ENCODE results near the gene NOL9.

- TF ChIP-seq, protein P1, sequence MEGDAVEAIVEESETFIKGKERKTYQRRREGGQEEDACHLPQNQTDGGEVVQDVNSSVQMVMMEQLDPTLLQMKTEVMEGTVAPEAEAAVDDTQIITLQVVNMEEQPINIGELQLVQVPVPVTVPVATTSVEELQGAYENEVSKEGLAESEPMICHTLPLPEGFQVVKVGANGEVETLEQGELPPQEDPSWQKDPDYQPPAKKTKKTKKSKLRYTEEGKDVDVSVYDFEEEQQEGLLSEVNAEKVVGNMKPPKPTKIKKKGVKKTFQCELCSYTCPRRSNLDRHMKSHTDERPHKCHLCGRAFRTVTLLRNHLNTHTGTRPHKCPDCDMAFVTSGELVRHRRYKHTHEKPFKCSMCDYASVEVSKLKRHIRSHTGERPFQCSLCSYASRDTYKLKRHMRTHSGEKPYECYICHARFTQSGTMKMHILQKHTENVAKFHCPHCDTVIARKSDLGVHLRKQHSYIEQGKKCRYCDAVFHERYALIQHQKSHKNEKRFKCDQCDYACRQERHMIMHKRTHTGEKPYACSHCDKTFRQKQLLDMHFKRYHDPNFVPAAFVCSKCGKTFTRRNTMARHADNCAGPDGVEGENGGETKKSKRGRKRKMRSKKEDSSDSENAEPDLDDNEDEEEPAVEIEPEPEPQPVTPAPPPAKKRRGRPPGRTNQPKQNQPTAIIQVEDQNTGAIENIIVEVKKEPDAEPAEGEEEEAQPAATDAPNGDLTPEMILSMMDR (IDR thresholded peaks at IDR 0.05), result no peak
- TF ChIP-seq EZH2phosphoT487 (IDR thresholded peaks at IDR 0.05) (no peak), EZH2 (IDR thresholded peaks at IDR 0.05) (no peak)
Observed at GRCh38 chr1:6597777-6598131, 43.4 kb upstream of the NOL9 start.

All from neural progenitor cell (in vitro differentiated cells).